Lower leg skin (tissue), 3 donors: ENCODE measurements around the gene MAP1LC3B.

ENCODE experiments used
- POLR2A ChIP-seq, 2 donors: fragments of 450-650 bp; IDR thresholded peaks; one replicate each; pipeline ENCODE4 v1.6.1; 2016 to 2017; ENCODE audit warnings: antibody characterized with exemption in 2 of 2, mild to moderate bottlenecking in 1 of 2, moderate library complexity in 1 of 2
- TF ChIP-seq, protein P1 (sequence below), 3 donors: fragments of 450-650 bp; IDR thresholded peaks; one replicate each; pipeline ENCODE4 v1.5.1; 2016; ENCODE audit warnings: antibody characterized with exemption in 3 of 3, mild to moderate bottlenecking in 3 of 3, moderate library complexity in 2 of 3

DNA sequence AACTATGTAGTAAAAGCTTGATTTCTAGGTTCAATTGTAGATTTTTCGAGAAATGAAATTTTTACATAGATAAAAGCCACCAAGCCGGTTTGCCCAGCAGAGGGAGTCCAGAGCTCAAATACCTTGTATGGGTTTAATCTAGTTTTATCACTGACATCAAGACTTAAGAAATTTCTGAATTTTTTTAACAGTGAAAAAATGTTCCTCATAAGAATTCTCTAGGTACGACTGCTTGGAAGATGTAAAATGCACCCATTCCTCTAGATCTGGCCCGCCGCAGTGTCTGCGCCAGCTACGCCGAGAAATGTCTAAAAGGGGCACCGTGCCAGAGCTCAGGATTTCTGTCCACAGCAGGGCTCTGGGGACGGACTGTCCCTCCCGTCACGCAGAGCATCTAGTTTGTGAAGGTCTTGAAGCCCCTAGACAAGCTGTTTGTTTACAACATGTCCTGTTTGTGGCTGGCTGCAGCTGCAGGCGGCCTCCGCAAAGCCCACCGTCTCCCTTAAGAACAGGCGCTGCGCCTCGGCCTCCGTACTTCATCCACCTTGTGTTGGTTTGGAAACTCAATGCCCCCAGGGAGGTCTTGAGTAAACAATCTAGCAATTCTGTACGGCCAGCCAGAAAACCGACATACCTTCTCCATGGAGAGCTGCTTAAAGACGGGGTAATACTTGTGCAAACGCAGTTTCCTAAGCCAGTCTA is 24.8 kb downstream of the MAP1LC3B start:
- TF ChIP-seq, protein P1, sequence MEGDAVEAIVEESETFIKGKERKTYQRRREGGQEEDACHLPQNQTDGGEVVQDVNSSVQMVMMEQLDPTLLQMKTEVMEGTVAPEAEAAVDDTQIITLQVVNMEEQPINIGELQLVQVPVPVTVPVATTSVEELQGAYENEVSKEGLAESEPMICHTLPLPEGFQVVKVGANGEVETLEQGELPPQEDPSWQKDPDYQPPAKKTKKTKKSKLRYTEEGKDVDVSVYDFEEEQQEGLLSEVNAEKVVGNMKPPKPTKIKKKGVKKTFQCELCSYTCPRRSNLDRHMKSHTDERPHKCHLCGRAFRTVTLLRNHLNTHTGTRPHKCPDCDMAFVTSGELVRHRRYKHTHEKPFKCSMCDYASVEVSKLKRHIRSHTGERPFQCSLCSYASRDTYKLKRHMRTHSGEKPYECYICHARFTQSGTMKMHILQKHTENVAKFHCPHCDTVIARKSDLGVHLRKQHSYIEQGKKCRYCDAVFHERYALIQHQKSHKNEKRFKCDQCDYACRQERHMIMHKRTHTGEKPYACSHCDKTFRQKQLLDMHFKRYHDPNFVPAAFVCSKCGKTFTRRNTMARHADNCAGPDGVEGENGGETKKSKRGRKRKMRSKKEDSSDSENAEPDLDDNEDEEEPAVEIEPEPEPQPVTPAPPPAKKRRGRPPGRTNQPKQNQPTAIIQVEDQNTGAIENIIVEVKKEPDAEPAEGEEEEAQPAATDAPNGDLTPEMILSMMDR (IDR thresholded peaks at IDR 0.05) = no peak
- TF ChIP-seq POLR2A (IDR thresholded peaks at IDR 0.05) = no peak
